IMR-90 (cell line): Measurements from ENCODE around the gene ZNF19. TPM values are rescaled to one million over a fixed set of nuclear protein-coding genes. Genes with fewer than 3 reads are reported as not detected.
"Not testable (repeated sequence)": the region's sequence is repeated elsewhere in the genome, so short reads cannot be mapped to it uniquely, and the experiment has no call there.

Experiments
- ATAC-seq: fragments of 200-7000 bp; cut with Tn5 transposase; 2 replicates; pipeline ENCODE4 v1.9.1; 2020; ENCODE audit warnings: low read depth, mild to moderate bottlenecking, moderate library complexity
- BruUV-seq: library from RNA; stranded (reverse); fragments of 400-500 nt; replicated peaks from 2 replicates; lab custom pipeline; 2021; lab: Mats Ljungman, UMichigan
- CTCF ChIA-PET: fragments of 300-600 bp; formaldehyde crosslinking; extraction: SDS; loops from one replicate; lab custom pipeline; 2021; ENCODE audit warnings: antibody characterized with exemption; lab: Yijun Ruan, JAX
- POLR2A ChIA-PET: fragments of 300-600 bp; sonication (Branson Sonifier 250); formaldehyde crosslinking; loops from one replicate; lab custom pipeline; 2022; ENCODE audit warnings: antibody characterized with exemption; ENCODE audit not compliant: unreplicated experiment; lab: Charles Lee
- DNase-seq: peaks from one replicate; pipeline ENCODE4 v3.0.0; 2013
- H2AFZ ChIP-seq: replicated peaks from 2 replicates; pipeline ENCODE3; 2013; ENCODE audit warnings: low read length, mild to moderate bottlenecking; ENCODE audit not compliant: poor library complexity
- H2AK5ac ChIP-seq: 2 replicates; pipeline ENCODE4 v1.6.1; 2013; ENCODE audit warnings: low read depth, low read length, inconsistent platforms
- H2AK9ac ChIP-seq: replicated peaks from 2 replicates; pipeline ENCODE3; 2013; ENCODE audit warnings: mild to moderate bottlenecking, low read depth, low read length, moderate library complexity; ENCODE audit not compliant: poor library complexity
- H2BK120ac ChIP-seq: 2 replicates; pipeline ENCODE4 v1.6.1; 2013; ENCODE audit warnings: low read depth, low read length, inconsistent platforms
- H2BK15ac ChIP-seq: 3 replicates; pipeline ENCODE4 v1.6.1; 2013; ENCODE audit warnings: low read depth, low read length, inconsistent platforms
- H2BK20ac ChIP-seq: 2 replicates; pipeline ENCODE4 v1.6.1; 2013; ENCODE audit warnings: low read depth, mild to moderate bottlenecking, inconsistent platforms, low read length, moderate library complexity
- H2BK5ac ChIP-seq: 2 replicates; pipeline ENCODE4 v1.6.1; 2013; ENCODE audit warnings: mild to moderate bottlenecking, low read depth, low read length, inconsistent platforms; ENCODE audit not compliant: poor library complexity, severe bottlenecking
- H3K14ac ChIP-seq: replicated peaks from 2 replicates; pipeline ENCODE4 v1.6.1; 2013; ENCODE audit warnings: low read depth, low read length, inconsistent platforms
- H3K18ac ChIP-seq: 2 replicates; pipeline ENCODE4 v1.6.1; 2013; ENCODE audit warnings: low read depth, low read length, control low read depth
- H3K23ac ChIP-seq: 2 replicates; pipeline ENCODE4 v1.6.1; 2013; ENCODE audit warnings: low read depth, low read length, inconsistent platforms
- H3K27ac ChIP-seq: 2 replicates; pipeline ENCODE4 v1.5.1; 2013; ENCODE audit warnings: mild to moderate bottlenecking, control low read depth, low read length; ENCODE audit not compliant: insufficient read depth
- H3K27me3 ChIP-seq: 2 replicates; pipeline ENCODE4 v1.6.1; 2013; ENCODE audit warnings: low read length; ENCODE audit not compliant: control insufficient read depth, insufficient read depth
- H3K36me3 ChIP-seq: 2 replicates; pipeline ENCODE4 v1.6.1; 2013; ENCODE audit warnings: low read length, mixed read lengths; ENCODE audit not compliant: control insufficient read depth, insufficient read depth
- H3K4ac ChIP-seq: 2 replicates; pipeline ENCODE4 v1.6.1; 2013; ENCODE audit warnings: low read depth, low read length, inconsistent platforms
- H3K4me1 ChIP-seq: 2 replicates; pipeline ENCODE4 v1.6.1; 2013; ENCODE audit warnings: low read length, mixed read lengths; ENCODE audit not compliant: control insufficient read depth, insufficient read depth
- H3K4me2 ChIP-seq: 2 replicates; pipeline ENCODE4 v1.6.1; 2013; ENCODE audit warnings: low read depth, mild to moderate bottlenecking, control low read depth, low read length, moderate library complexity
- H3K4me3 ChIP-seq: 2 replicates; pipeline ENCODE4 v1.5.1; 2013; ENCODE audit warnings: low read depth, mild to moderate bottlenecking, control low read depth, low read length, moderate library complexity; ENCODE audit not compliant: insufficient read depth
- H3K56ac ChIP-seq: 2 replicates; pipeline ENCODE4 v1.6.1; 2013; ENCODE audit warnings: low read length, inconsistent platforms; ENCODE audit not compliant: insufficient read depth; ENCODE audit errors: extremely low read depth
- H3K79me1 ChIP-seq, 2 experiments: 2 replicates each; pipeline ENCODE4 v1.6.1; 2013; ENCODE audit warnings: low read length in 2 of 2, inconsistent platforms in 1 of 2, low read depth in 1 of 2
- H3K9ac ChIP-seq: 2 replicates; pipeline ENCODE4 v1.6.1; 2013; ENCODE audit warnings: low read depth, low read length, control low read depth
- H3K9me1 ChIP-seq: 2 replicates; pipeline ENCODE4 v1.6.1; 2013; ENCODE audit warnings: low read length, inconsistent platforms; ENCODE audit not compliant: insufficient read depth
- H3K9me3 ChIP-seq: 2 replicates; pipeline ENCODE4 v1.6.1; 2013; ENCODE audit warnings: low read length; ENCODE audit not compliant: control insufficient read depth, insufficient read depth
- H4K20me1 ChIP-seq: 2 replicates; pipeline ENCODE4 v1.6.1; 2013; ENCODE audit warnings: low read length, inconsistent platforms; ENCODE audit not compliant: insufficient read depth
- H4K5ac ChIP-seq: 2 replicates; pipeline ENCODE4 v1.6.1; 2013; ENCODE audit warnings: mild to moderate bottlenecking, low read depth, low read length, control low read depth
- H4K8ac ChIP-seq, 2 experiments: 2 replicates each; pipeline ENCODE4 v1.6.1; 2013; ENCODE audit warnings: low read depth in 2 of 2, low read length in 2 of 2, control low read depth in 1 of 2, inconsistent platforms in 1 of 2
- H4K91ac ChIP-seq: 2 replicates; pipeline ENCODE4 v1.6.1; 2013; ENCODE audit warnings: low read depth, low read length, inconsistent platforms; ENCODE audit not compliant: insufficient read depth
- CEBPB ChIP-seq: IDR thresholded peaks from 2 replicates; pipeline ENCODE4 v1.6.1; 2012; ENCODE audit warnings: low read depth, low read length, improper control_type of control experiment
- FOS ChIP-seq: fragments of 150-350 bp; IDR thresholded peaks from 2 replicates; pipeline ENCODE4 v1.6.1; 2016; ENCODE audit warnings: low read depth, low read length
- MAFK ChIP-seq: IDR thresholded peaks from 2 replicates; pipeline ENCODE4 v1.6.1; 2012; ENCODE audit warnings: low read depth, low read length, improper control_type of control experiment
- POLR2A ChIP-seq: IDR thresholded peaks from 2 replicates; pipeline ENCODE4 v1.6.1; 2012; ENCODE audit warnings: mild to moderate bottlenecking, low read depth, low read length
- RAD21 ChIP-seq: IDR thresholded peaks from 2 replicates; pipeline ENCODE4 v1.6.1; 2012; ENCODE audit warnings: low read length, improper control_type of control experiment
- WGBS, 2 experiments: methylation state at CpG; one replicate each; pipeline versions ENCODE4 v1.1.5 to v1.1.7; 2013; ENCODE audit warnings: missing lambda C conversion rate in 2 of 2; ENCODE audit not compliant: insufficient read length in 1 of 2; ENCODE audit errors: extremely low coverage in 2 of 2; 5-methylcytosine and 5-hydroxymethylcytosine counted together
- dilution Hi-C: fragments of 300-500 bp; cut with HindIII; formaldehyde crosslinking; loops from one replicate; pipeline ENCODE4 v1.14.3; 2018; ENCODE audit warnings: low sequenced_read_pairs; ENCODE audit not compliant: unreplicated experiment
- in situ Hi-C: fragments of 300-500 bp; cut with MboI; formaldehyde crosslinking; loops from 3 replicates; pipeline ENCODE4 v1.14.3; 2019; ENCODE audit warnings: low sequenced_read_pairs, inconsistent platforms, mixed read lengths
- intact Hi-C: fragments of 100-400 bp; cut with micrococcal nuclease; formaldehyde crosslinking; loops from 2 replicates; pipeline ENCODE4 v1.10.0; 2022
- polyA plus RNA-seq, 3 experiments: library from polyadenylated mRNA; depleted of rRNA; stranded (reverse); fragments of >200 nt; gene quantifications; 2 replicates each; pipeline ENCODE4 v1.2.3, GENCODE V29; 2012; ENCODE audit warnings: low replicate concordance in 1 of 3
- total RNA-seq: library from RNA; depleted of rRNA; stranded (reverse); fragments of >200 nt; gene quantifications from 2 replicates; pipeline ENCODE4 v1.2.3, GENCODE V29; 2012

ZNF19 gene
- total and polyA plus RNA-seq, 2 of the 4 experiments (the other 2 are of a cell fraction) = 0.89 to 2.9 TPM

DNA sequence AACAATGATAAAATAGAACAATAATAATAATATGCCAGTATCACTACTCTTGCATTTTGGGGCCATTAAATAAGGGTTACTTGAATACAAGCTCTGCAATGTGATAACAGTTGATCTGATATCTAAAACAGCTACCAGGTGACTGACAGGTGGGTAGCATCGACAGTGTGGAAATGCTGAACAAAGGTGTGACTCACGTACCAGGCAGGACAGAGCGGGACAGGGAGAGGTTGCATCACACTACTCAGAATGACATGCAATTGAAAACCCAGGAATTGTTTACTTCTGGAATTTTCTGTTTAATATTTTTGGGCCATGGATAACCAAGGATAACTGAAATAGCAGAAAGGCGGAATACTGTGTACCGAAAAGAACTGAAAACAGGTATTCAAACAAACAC is 15.8 kb upstream of the ZNF19 start:
- H2BK20ac ChIP-seq = no peak overlapping the region
- no peaks in the 10 kb centered on the region for H4K20me1 ChIP-seq
- no peak overlapping the region for H3K56ac ChIP-seq
- no peak overlapping the region for H4K91ac ChIP-seq
- no peaks in the 10 kb centered on the region; the same call in 1 of the 2 replicates for H3K27me3 ChIP-seq
- no peak overlapping the region for H2AFZ ChIP-seq
- POLR2A ChIA-PET = no interaction called here
- H4K8ac ChIP-seq = no peak overlapping the region
- H3K18ac ChIP-seq = no peak overlapping the region
- no peak overlapping the region for H2AK9ac ChIP-seq
- H3K4me1 ChIP-seq = no peaks in the 10 kb centered on the region
- 50% methylated on average over 2 of the region's 5 CpGs; no CpG with 5 or more reads in 1 of the 2 experiments for WGBS, 2 experiments
- no peaks in the 10 kb centered on the region for H3K79me1 ChIP-seq
- DNase-seq = no peak
- dilution Hi-C loops (no loop called here), intact Hi-C loops (no loop called here), in situ Hi-C loops (loop anchor here (5.0 kb wide), 1 partner anchor 93 kb away; no protein-coding TSS in a partner anchor)
- H3K9ac ChIP-seq = no peak overlapping the region
- no peak overlapping the region for H2BK15ac ChIP-seq
- no peak overlapping the region for H3K23ac ChIP-seq
- no peak overlapping the region for H4K5ac ChIP-seq
- H3K4me2 ChIP-seq = no peak overlapping the region
- CTCF ChIA-PET = no interaction called here
- no peak overlapping the region for H2AK5ac ChIP-seq
- H3K36me3 ChIP-seq = no peaks in the 10 kb centered on the region
- no peaks in the 10 kb centered on the region for H3K9me3 ChIP-seq
- H3K4me3 ChIP-seq = no peak overlapping the region
- no TSS peak for BruUV-seq
- no peak overlapping the region for H3K4ac ChIP-seq
- no peaks in the 10 kb centered on the region for H3K9me1 ChIP-seq
- no peak overlapping the region for H2BK5ac ChIP-seq
- no peak overlapping the region for H2BK120ac ChIP-seq
- H3K14ac ChIP-seq = no peak overlapping the region
- TF ChIP-seq RAD21 = no peak
- no peak for TF ChIP-seq MAFK
- TF ChIP-seq FOS = no peak
- no peak for TF ChIP-seq POLR2A
- TF ChIP-seq CEBPB = no peak
- no peak overlapping the region for H3K27ac ChIP-seq
- ATAC-seq = no peak

DNA sequence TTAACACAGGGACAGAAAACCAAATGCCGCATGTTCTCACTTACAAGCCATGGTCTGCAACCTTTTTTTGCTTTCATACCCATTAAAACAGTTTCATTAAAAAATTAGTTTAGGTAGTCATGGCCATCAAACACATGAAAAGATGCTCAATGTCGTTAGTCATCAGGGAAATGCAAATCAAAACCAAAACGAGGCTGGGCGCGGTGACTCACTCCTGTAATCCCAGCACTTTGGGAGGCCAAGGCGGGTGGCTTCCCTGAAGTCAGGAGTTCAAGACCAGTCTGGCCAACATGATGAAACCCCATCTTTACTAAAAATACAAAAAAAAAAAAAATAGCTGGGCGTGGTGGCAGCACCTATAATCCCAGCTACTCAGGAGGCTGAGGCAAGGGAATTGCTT is 14.9 kb upstream of the ZNF19 start:
- H3K4me2 ChIP-seq, H2BK5ac ChIP-seq, H3K18ac ChIP-seq, H3K9ac ChIP-seq, intact Hi-C loops, H3K9me1 ChIP-seq, H3K27me3 ChIP-seq, H3K56ac ChIP-seq, H3K79me1 ChIP-seq, H2BK20ac ChIP-seq, H2BK15ac ChIP-seq, H2BK120ac ChIP-seq, H3K4ac ChIP-seq, POLR2A ChIA-PET, H3K4me1 ChIP-seq, H2AK9ac ChIP-seq, DNase-seq, H4K91ac ChIP-seq, ATAC-seq, CTCF ChIA-PET, H3K27ac ChIP-seq, dilution Hi-C loops, H3K36me3 ChIP-seq, H2AFZ ChIP-seq, H4K8ac ChIP-seq, BruUV-seq, H3K14ac ChIP-seq, H4K20me1 ChIP-seq, H4K5ac ChIP-seq, H3K23ac ChIP-seq, H3K4me3 ChIP-seq, H3K9me3 ChIP-seq, H2AK5ac ChIP-seq: not testable (repeated sequence)
- 37% methylated on average over 2 of the region's 7 CpGs; no CpG with 5 or more reads in 1 of the 2 experiments for WGBS, 2 experiments
- in situ Hi-C loops = loop anchor here (5.0 kb wide), 1 partner anchor 92 kb away; no protein-coding TSS in a partner anchor
